HCT116 (cell line): ENCODE data around the gene INHBE. TPM values are rescaled to one million over a fixed set of nuclear protein-coding genes. Genes with fewer than 3 reads are reported as not detected.

Source experiments
- ATAC-seq: fragments of 200-7000 bp; cut with Tn5 transposase; 2 replicates; pipeline ENCODE4 v1.9.1; 2020; ENCODE audit warnings: mild to moderate bottlenecking, moderate library complexity
- BruUV-seq: library from RNA; stranded (reverse); fragments of 400-500 nt; replicated peaks from 2 replicates; lab custom pipeline; 2021; lab: Mats Ljungman, UMichigan
- CTCF ChIA-PET: fragments of 300-600 bp; sonication (Branson Sonifier 250); formaldehyde crosslinking; loops from one replicate; lab custom pipeline; 2021; ENCODE audit warnings: antibody characterized with exemption; lab: Charles Lee
- POLR2A ChIA-PET: fragments of 300-600, 350-600 bp; sonication (Branson Sonifier 250); formaldehyde crosslinking; loops from one replicate; lab custom pipeline; 2021; ENCODE audit warnings: antibody characterized with exemption; lab: Charles Lee
- RAD21 ChIA-PET, 2 experiments: fragments of 300-600 bp; sonication (Branson Sonifier 250); formaldehyde crosslinking; loops; one replicate each; lab custom pipeline; 2023; ENCODE audit warnings: low total read pairs in 2 of 2; ENCODE audit not compliant: uncharacterized antibody in 2 of 2, unreplicated experiment in 2 of 2, low non-redundant PET in 1 of 2; lab: Charles Lee
- DNase-seq: peaks from one replicate; pipeline ENCODE4 v3.0.0-alpha.2; 2010; ENCODE audit warnings: low read depth, low spot score
- H2AFZ ChIP-seq: fragments of 200-600 bp; shearing (Covaris generic), sonication (generic); 2 replicates; pipeline ENCODE4 v1.6.1; 2017; ENCODE audit warnings: low read depth, mixed run types, mixed read lengths, antibody characterized with exemption, low read length; ENCODE audit not compliant: poor library complexity, severe bottlenecking
- H3K27ac ChIP-seq: 2 replicates; pipeline ENCODE4 v1.5.1; 2012; ENCODE audit warnings: low read depth, low read length
- H3K27me3 ChIP-seq: fragments of 200-600 bp; sonication (generic); 2 replicates; pipeline ENCODE4 v1.6.1; 2016; ENCODE audit warnings: mixed run types, low read length, mixed read lengths; ENCODE audit not compliant: insufficient read depth
- H3K36me3 ChIP-seq, 2 experiments: fragments of 200-500 bp in 1 of 2; fragments of 200-600 bp in 1 of 2; sonication (Bioruptor generic) in 1 of 2; sonication (generic) in 1 of 2; 2 replicates each; pipeline versions ENCODE4 v1.5.1 to v1.6.1; 2014 to 2016; ENCODE audit warnings: low read length in 2 of 2, inconsistent platforms in 1 of 2, mixed read lengths in 1 of 2, mixed run types in 1 of 2; ENCODE audit not compliant: insufficient read depth in 2 of 2, control insufficient read depth in 1 of 2
- H3K4me1 ChIP-seq, 2 experiments: fragments of 200-600 bp in 1 of 2; sonication (generic) in 1 of 2; 2 replicates each; pipeline versions ENCODE4 v1.5.1 to v1.6.1; 2012 to 2017; ENCODE audit warnings: low read length in 2 of 2, inconsistent platforms in 1 of 2, mild to moderate bottlenecking in 1 of 2, mixed read lengths in 1 of 2, mixed run types in 1 of 2, moderate library complexity in 1 of 2; ENCODE audit not compliant: insufficient read depth in 2 of 2, control insufficient read depth in 1 of 2
- H3K4me2 ChIP-seq: fragments of 200-600 bp; sonication (generic); 2 replicates; pipeline ENCODE4 v1.6.1; 2017; ENCODE audit warnings: mixed run types, low read length, mixed read lengths
- H3K4me3 ChIP-seq, 2 experiments: fragments of 200-600 bp in 1 of 2; sonication (generic) in 1 of 2; replicated peaks in 1 of 2; 2 replicates each; pipeline ENCODE4 v1.5.1; 2011 to 2016; ENCODE audit warnings: low read length in 2 of 2, control low read depth in 1 of 2, low read depth in 1 of 2, mild to moderate bottlenecking in 1 of 2, mixed read lengths in 1 of 2, mixed run types in 1 of 2
- H3K79me2 ChIP-seq: fragments of 200-600 bp; sonication (generic); 2 replicates; pipeline ENCODE4 v1.6.1; 2017; ENCODE audit warnings: mild to moderate bottlenecking, mixed run types, low read length, moderate library complexity, mixed read lengths; ENCODE audit not compliant: insufficient read depth
- H3K9ac ChIP-seq: fragments of 200-600 bp; sonication (generic); 2 replicates; pipeline ENCODE4 v1.6.1; 2016; ENCODE audit warnings: low read length, mixed read lengths
- H3K9me2 ChIP-seq: fragments of 200-600 bp; sonication (generic), shearing (Covaris generic); 2 replicates; pipeline ENCODE4 v1.6.1; 2017; ENCODE audit warnings: mixed run types, mild to moderate bottlenecking, moderate library complexity; ENCODE audit not compliant: insufficient read depth
- H3K9me3 ChIP-seq, 2 experiments: fragments of 200-500 bp in 1 of 2; fragments of 200-600 bp in 1 of 2; sonication (Bioruptor generic) in 1 of 2; sonication (generic) in 1 of 2; 2 replicates each; pipeline ENCODE4 v1.6.1; 2014 to 2017; ENCODE audit warnings: low read length in 2 of 2, mixed read lengths in 2 of 2, inconsistent platforms in 1 of 2, low read depth in 1 of 2, mild to moderate bottlenecking in 1 of 2, mixed run types in 1 of 2, moderate library complexity in 1 of 2; ENCODE audit not compliant: control insufficient read depth in 1 of 2, insufficient read depth in 1 of 2
- H4K20me1 ChIP-seq: fragments of 200-600 bp; sonication (generic), shearing (Covaris generic); 2 replicates; pipeline ENCODE4 v1.6.1; 2017; ENCODE audit warnings: mixed run types, mild to moderate bottlenecking, moderate library complexity; ENCODE audit not compliant: insufficient read depth
- ATF3 ChIP-seq: IDR thresholded peaks from 2 replicates; pipeline ENCODE4 v1.6.1; 2012
- CBX3 ChIP-seq: IDR thresholded peaks from 2 replicates; pipeline ENCODE4 v1.6.1; 2012; ENCODE audit warnings: low read depth
- CEBPB ChIP-seq: IDR thresholded peaks from 2 replicates; pipeline ENCODE4 v1.6.1; 2012; ENCODE audit warnings: low read depth
- CTCF ChIP-seq, 3 experiments: fragments of 200-600 bp in 1 of 3; sonication (generic) in 1 of 3; IDR thresholded peaks in 2 of 3; conservative IDR thresholded peaks in 1 of 3; 2 replicates each; pipeline ENCODE4 v1.5.1; 2012 to 2017; ENCODE audit warnings: low read depth in 2 of 3, low read length in 2 of 3, antibody characterized with exemption in 1 of 3, borderline replicate concordance in 1 of 3, control low read depth in 1 of 3, mild to moderate bottlenecking in 1 of 3, mixed read lengths in 1 of 3, mixed run types in 1 of 3, moderate library complexity in 1 of 3; ENCODE audit not compliant: insufficient read depth in 1 of 3
- FOSL1 ChIP-seq: IDR thresholded peaks from 2 replicates; pipeline ENCODE4 v1.6.1; 2012; ENCODE audit warnings: low read depth
- JUND ChIP-seq: IDR thresholded peaks from 2 replicates; pipeline ENCODE4 v1.6.1; 2012
- SIN3A ChIP-seq: IDR thresholded peaks from 2 replicates; pipeline ENCODE4 v1.6.1; 2012; ENCODE audit warnings: low read depth
- SP1 ChIP-seq: IDR thresholded peaks from 2 replicates; pipeline ENCODE4 v1.6.1; 2012; ENCODE audit warnings: low read depth
- SRF ChIP-seq: IDR thresholded peaks from 2 replicates; pipeline ENCODE4 v1.6.1; 2012; ENCODE audit warnings: low read depth
- ZFX ChIP-seq: fragments of 450-650 bp; IDR thresholded peaks from 2 replicates; pipeline ENCODE4 v1.6.1; 2017
- ZNF274 ChIP-seq: fragments of 200-500 bp; sonication (Bioruptor generic); IDR thresholded peaks from 2 replicates; pipeline ENCODE4 v1.6.1; 2014; ENCODE audit warnings: mild to moderate bottlenecking, low read depth, low read length, inconsistent platforms
- intact Hi-C: fragments of 100-400 bp; cut with micrococcal nuclease; formaldehyde crosslinking; loops from 2 replicates; pipeline ENCODE4 v1.10.0; 2022
- total RNA-seq: library from RNA; stranded (reverse); gene quantifications from one replicate; pipeline ENCODE4 v1.2.1, GENCODE V29; 2021; ENCODE audit not compliant: unreplicated experiment

Gene INHBE
- total RNA-seq, 1 experiment from 2014 or later, result 0.89 TPM

- RAD21 ChIA-PET, result no interaction called here
- Histone ChIP-seq H3K27ac (peak overlapping the region; percentile 65; the same call in 1 of the 2 replicates), H3K79me2 (no peaks in the 10 kb centered on the region), H4K20me1 (no peaks in the 10 kb centered on the region), H3K27me3 (peaks cover 9% of the 10 kb centered on the region), H2AFZ (peak overlapping the region; percentile 81), H3K9ac (no peak overlapping the region), H3K4me2 (peak overlapping the region; percentile 99), H3K9me2 (no peaks in the 10 kb centered on the region), H3K4me3 (peak overlapping the region; percentile 75; a peak in 2 of 4 replicates), H3K36me3 (no peaks in the 10 kb centered on the region), H3K9me3 (no peaks in the 10 kb centered on the region), H3K4me1 (peaks cover 17 to 44% of the 10 kb centered on the region in 2 experiments)
- POLR2A ChIA-PET, result no interaction called here
- no peak for DNase-seq
- no peak for TF ChIP-seq FOSL1
- TF ChIP-seq CBX3, result no peak
- no peak for TF ChIP-seq ATF3
- no peak for TF ChIP-seq CTCF (IDR thresholded peaks at IDR 0.05 in 2 of 3, conservative IDR thresholded peaks at IDR 0.05 in 1 of 3; ENCODE audit: borderline replicate concordance in 1 of 3, insufficient read depth in 1 of 3, low read depth in 2 of 3, low read length in 2 of 3)
- no peak for TF ChIP-seq ZNF274
- no peak for TF ChIP-seq ZFX
- no peak for ATAC-seq
- intact Hi-C loops, result loop anchor here (5.0 kb wide), 1 partner anchor 376 kb away; the partner anchor contains the start of gene NAB2
- BruUV-seq, result no TSS peak
- CTCF ChIA-PET, result interaction anchor here (1.2 to 1.7 kb wide), 3 partner anchors 9 to 220 kb away, joined by 3 to 7 read pairs (median 6); no protein-coding TSS in a partner anchor
These were observed 7.8 kb downstream of the INHBE start for GRCh38 chr12:57462912-57463253.

- no peak for DNase-seq
- POLR2A ChIA-PET, result no interaction called here
- no peaks in the 10 kb centered on the region for H3K36me3 ChIP-seq
- RAD21 ChIA-PET, result no interaction called here
- no peak overlapping the region for H3K4me3 ChIP-seq
- H3K4me1 ChIP-seq, result peaks cover 9 to 33% of the 10 kb centered on the region in 2 experiments
- H3K4me2 ChIP-seq, result no peak overlapping the region
- H3K9ac ChIP-seq, result no peak overlapping the region
- H3K79me2 ChIP-seq, result no peaks in the 10 kb centered on the region
- no peaks in the 10 kb centered on the region for H3K9me2 ChIP-seq
- peaks cover 15% of the 10 kb centered on the region for H3K27me3 ChIP-seq
- intact Hi-C loops, result loop anchor here (5.0 kb wide), 1 partner anchor 377 kb away; the partner anchor contains the start of gene NAB2
- H3K9me3 ChIP-seq, result no peaks in the 10 kb centered on the region
- no peaks in the 10 kb centered on the region for H4K20me1 ChIP-seq
- H2AFZ ChIP-seq, result no peak overlapping the region
- CTCF ChIA-PET, result no interaction called here
- ATAC-seq, result no peak
- TF ChIP-seq JUND, result no peak
- no peak for TF ChIP-seq SP1
- no peak for TF ChIP-seq FOSL1
- no peak for TF ChIP-seq SRF
- TF ChIP-seq SIN3A, result no peak
- TF ChIP-seq CEBPB, result no peak
- no TSS peak for BruUV-seq
- H3K27ac ChIP-seq, result no peak overlapping the region
These were observed 9.5 kb downstream of the INHBE start for GRCh38 chr12:57464569-57464968.
